DOHH2 (cell line): ENCODE measurements around the gene PRDM4.

Source experiments
- H3F3A ChIP-seq: fragments of 200-600 bp; sonication (generic), shearing (Covaris generic); 2 replicates; pipeline ENCODE4 v1.6.0; 2016; ENCODE audit warnings: antibody characterized with exemption, mild to moderate bottlenecking; ENCODE audit not compliant: control insufficient read depth, insufficient read depth
- H3K27ac ChIP-seq: fragments of 200-600 bp; sonication (generic); 2 replicates; pipeline ENCODE4 v1.5.1; 2014; ENCODE audit warnings: low read depth, mild to moderate bottlenecking, low read length, moderate library complexity
- H3K27me3 ChIP-seq: fragments of 200-600 bp; sonication (generic); 2 replicates; pipeline ENCODE4 v1.6.1; 2014; ENCODE audit warnings: mild to moderate bottlenecking, low read length, mixed read lengths; ENCODE audit not compliant: control insufficient read depth
- H3K36me3 ChIP-seq: fragments of 200-600 bp; sonication (generic); 2 replicates; pipeline ENCODE4 v1.6.1; 2014; ENCODE audit warnings: mild to moderate bottlenecking, low read length, moderate library complexity, mixed read lengths; ENCODE audit not compliant: control insufficient read depth
- H3K4me1 ChIP-seq: fragments of 200-600 bp; sonication (generic); 2 replicates; pipeline ENCODE4 v1.6.1; 2014; ENCODE audit warnings: mild to moderate bottlenecking, low read length, mixed read lengths; ENCODE audit not compliant: control insufficient read depth
- H3K4me2 ChIP-seq: fragments of 200-600 bp; sonication (generic); 2 replicates; pipeline ENCODE4 v1.6.0; 2014; ENCODE audit warnings: mild to moderate bottlenecking, low read length, moderate library complexity
- H3K4me3 ChIP-seq: fragments of 200-600 bp; sonication (generic); 2 replicates; pipeline ENCODE4 v1.5.1; 2014; ENCODE audit warnings: mild to moderate bottlenecking, low read length, mixed read lengths
- H3K79me2 ChIP-seq: fragments of 200-600 bp; sonication (generic); 2 replicates; pipeline ENCODE4 v1.6.1; 2014; ENCODE audit warnings: mild to moderate bottlenecking, low read length, mixed read lengths; ENCODE audit not compliant: control insufficient read depth
- H3K9me2 ChIP-seq: fragments of 200-600 bp; sonication (generic); replicated peaks from 2 replicates; pipeline ENCODE4 v1.6.1; 2014; ENCODE audit warnings: mild to moderate bottlenecking, low read length, mixed read lengths; ENCODE audit not compliant: control insufficient read depth
- H3K9me3 ChIP-seq: fragments of 200-600 bp; sonication (generic); 2 replicates; pipeline ENCODE4 v1.6.1; 2014; ENCODE audit warnings: antibody characterized with exemption, low read length, mixed read lengths; ENCODE audit not compliant: control insufficient read depth, insufficient read depth
- H4K20me1 ChIP-seq: fragments of 200-600 bp; sonication (generic); 2 replicates; pipeline ENCODE4 v1.6.0; 2014; ENCODE audit warnings: low read depth, mild to moderate bottlenecking, antibody characterized with exemption, low read length, moderate library complexity; ENCODE audit not compliant: control insufficient read depth, insufficient read depth
- CTCF ChIP-seq: fragments of 200-600 bp; sonication (generic); IDR thresholded peaks from one replicate; pipeline ENCODE4 v1.5.1; 2014; ENCODE audit warnings: antibody characterized with exemption, mild to moderate bottlenecking, low read depth, low read length; ENCODE audit not compliant: poor library complexity, severe bottlenecking
- EZH2phosphoT487 ChIP-seq: fragments of 200-600 bp; sonication (generic); IDR thresholded peaks from 2 replicates; pipeline ENCODE4 v1.6.1; 2017; ENCODE audit warnings: borderline replicate concordance, mild to moderate bottlenecking, antibody characterized with exemption, low read length, moderate library complexity, mixed read lengths

The PRDM4 gene

GRCh38 chr12:107760809-107761501 lies at the start of gene PRDM4:
Gene PRDM4, minus strand, starts transcription at chr12:107761137. Its CDS starts 622 bp downstream, at chr12:107760515.
- TF ChIP-seq EZH2phosphoT487, result no peak
- peak; percentile 50 for TF ChIP-seq CTCF
- Histone ChIP-seq H3K4me3 (peak within 1 kb of the TSS; percentile 83), H3K9me3 (no peaks in the 10 kb centered on the region), H3K9me2 (no peaks in the 10 kb centered on the region), H4K20me1 (peaks cover 8% of the 10 kb centered on the region), H3K36me3 (peaks cover 45% of the 10 kb centered on the region), H3K27me3 (no peaks in the 10 kb centered on the region), H3K27ac (peak within 1 kb of the TSS; percentile 42), H3K79me2 (peaks cover 42% of the 10 kb centered on the region), H3F3A (no peaks in the 10 kb centered on the region), H3K4me2 (peak within 1 kb of the TSS; percentile 81), H3K4me1 (peaks cover 23% of the 10 kb centered on the region)

GRCh38 chr12:107807471-107808150 lies 46.7 kb upstream of the PRDM4 start:
- no peak overlapping the region for H3K4me3 ChIP-seq
- no peak overlapping the region for H3K4me2 ChIP-seq
- H3K9me2 ChIP-seq, result no peaks in the 10 kb centered on the region
- no peaks in the 10 kb centered on the region for H3K4me1 ChIP-seq
- H3F3A ChIP-seq, result no peaks in the 10 kb centered on the region
- H4K20me1 ChIP-seq, result no peaks in the 10 kb centered on the region
- TF ChIP-seq EZH2phosphoT487 (no peak), CTCF (no peak)
- H3K79me2 ChIP-seq, result no peaks in the 10 kb centered on the region
- no peaks in the 10 kb centered on the region for H3K9me3 ChIP-seq
- no peaks in the 10 kb centered on the region for H3K36me3 ChIP-seq
- no peaks in the 10 kb centered on the region; the same call in 1 of the 2 replicates for H3K27me3 ChIP-seq
- H3K27ac ChIP-seq, result no peak overlapping the region

GRCh38 chr12:107805488-107806180 lies 44.7 kb upstream of the PRDM4 start:
- H3K9me3 ChIP-seq, result no peaks in the 10 kb centered on the region

More at GRCh38 chr12:107805488-107806180, 44.7 kb upstream of the PRDM4 start:
- no peak overlapping the region for H3K27ac ChIP-seq
- H3K79me2 ChIP-seq, result no peaks in the 10 kb centered on the region
- TF ChIP-seq CTCF (no peak), EZH2phosphoT487 (no peak)
- no peaks in the 10 kb centered on the region for H4K20me1 ChIP-seq
- no peaks in the 10 kb centered on the region for H3F3A ChIP-seq
- no peaks in the 10 kb centered on the region for H3K36me3 ChIP-seq
- H3K4me3 ChIP-seq, result no peak overlapping the region
- H3K9me2 ChIP-seq, result no peaks in the 10 kb centered on the region
- peaks cover 14% of the 10 kb centered on the region for H3K4me1 ChIP-seq
- H3K27me3 ChIP-seq, result no peaks in the 10 kb centered on the region; the same call in 1 of the 2 replicates
- H3K4me2 ChIP-seq, result no peak overlapping the region
